Neural cell (in vitro differentiated cells): ENCODE measurements around the gene KCNIP4. TPM values are rescaled to one million over a fixed set of nuclear protein-coding genes. Genes with fewer than 3 reads are reported as not detected.

Source experiments
- H2AFZ ChIP-seq: fragments of 200-600, 300-800 bp; sonication (generic), shearing (Covaris generic); 2 replicates; pipeline ENCODE4 v1.6.0; 2014; ENCODE audit warnings: low read depth, mild to moderate bottlenecking, antibody characterized with exemption, low read length, moderate library complexity
- H3F3A ChIP-seq: fragments of 200-600 bp; shearing (Covaris generic); 2 replicates; pipeline ENCODE4 v1.6.1; 2016; ENCODE audit warnings: mild to moderate bottlenecking, moderate library complexity, mixed read lengths, antibody characterized with exemption, low read length; ENCODE audit not compliant: insufficient read depth, poor library complexity, severe bottlenecking
- H3K27ac ChIP-seq: fragments of 200-600, 300-800 bp; sonication (generic), shearing (Covaris generic); 2 replicates; pipeline ENCODE4 v1.5.1; 2014; ENCODE audit warnings: mild to moderate bottlenecking, low read length, moderate library complexity
- H3K27me3 ChIP-seq: fragments of 300-800, 200-600 bp; sonication (generic), shearing (Covaris generic); 2 replicates; pipeline ENCODE4 v1.6.0; 2014; ENCODE audit warnings: mild to moderate bottlenecking, low read depth, low read length, moderate library complexity; ENCODE audit not compliant: insufficient read depth
- H3K36me3 ChIP-seq: fragments of 300-800, 200-600 bp; sonication (generic), shearing (Covaris generic); 2 replicates; pipeline ENCODE4 v1.5.1; 2014; ENCODE audit warnings: mild to moderate bottlenecking, antibody characterized with exemption, low read length, moderate library complexity; ENCODE audit not compliant: insufficient read depth
- H3K4me2 ChIP-seq: fragments of 300-800, 200-600 bp; sonication (generic), shearing (Covaris generic); 2 replicates; pipeline ENCODE4 v1.6.0; 2014; ENCODE audit warnings: mild to moderate bottlenecking, low read length
- H3K4me3 ChIP-seq: fragments of 300-800, 200-600 bp; sonication (generic), shearing (Covaris generic); 2 replicates; pipeline ENCODE4 v1.5.1; 2014; ENCODE audit warnings: mild to moderate bottlenecking, low read length, moderate library complexity
- H3K79me2 ChIP-seq: fragments of 200-600 bp; shearing (Covaris generic); replicated peaks from 2 replicates; pipeline ENCODE4 v1.6.0; 2014; ENCODE audit warnings: mild to moderate bottlenecking, low read length, moderate library complexity; ENCODE audit not compliant: insufficient read depth
- H3K9ac ChIP-seq: fragments of 300-800, 200-600 bp; sonication (generic), shearing (Covaris generic); 2 replicates; pipeline ENCODE4 v1.6.1; 2016; ENCODE audit warnings: mild to moderate bottlenecking, low read length, mixed read lengths
- H3K9me2 ChIP-seq: fragments of 200-600 bp; shearing (Covaris generic); 2 replicates; pipeline ENCODE4 v1.6.1; 2016; ENCODE audit warnings: mild to moderate bottlenecking, low read length, mixed read lengths; ENCODE audit not compliant: insufficient read depth
- H3K9me3 ChIP-seq: fragments of 200-600, 300-800 bp; sonication (generic), shearing (Covaris generic); 2 replicates; pipeline ENCODE4 v1.6.1; 2016; ENCODE audit warnings: mild to moderate bottlenecking, mixed run types, low read length, moderate library complexity, mixed read lengths
- H4K20me1 ChIP-seq: fragments of 200-600 bp; shearing (Covaris generic); 2 replicates; pipeline ENCODE4 v1.6.1; 2016; ENCODE audit warnings: mild to moderate bottlenecking, mixed run types; ENCODE audit not compliant: insufficient read depth
- CTCF ChIP-seq: fragments of 450-650 bp; IDR thresholded peaks from 2 replicates; pipeline ENCODE4 v1.5.1; 2014; ENCODE audit warnings: antibody characterized with exemption, mild to moderate bottlenecking, moderate library complexity; ENCODE audit not compliant: poor library complexity, severe bottlenecking
- EP300 ChIP-seq: fragments of 450-650 bp; conservative IDR thresholded peaks from 2 replicates; pipeline ENCODE4 v1.6.1; 2014; ENCODE audit warnings: antibody characterized with exemption, mild to moderate bottlenecking, moderate library complexity; ENCODE audit not compliant: poor library complexity, severe bottlenecking
- EZH2 ChIP-seq: fragments of 200-600, 300-800 bp; shearing (Covaris generic), sonication (generic); IDR thresholded peaks from 2 replicates; pipeline ENCODE4 v1.6.1; 2014; ENCODE audit warnings: antibody characterized with exemption, low read length, borderline replicate concordance, mild to moderate bottlenecking; ENCODE audit not compliant: insufficient read depth, poor library complexity, severe bottlenecking
- MXI1 ChIP-seq: fragments of 450-650 bp; conservative IDR thresholded peaks from 2 replicates; pipeline ENCODE4 v1.6.1; 2014; ENCODE audit warnings: antibody characterized with exemption, mild to moderate bottlenecking; ENCODE audit not compliant: poor library complexity, severe bottlenecking
- POLR2AphosphoS5 ChIP-seq: IDR thresholded peaks from 2 replicates; pipeline ENCODE4 v1.6.1; 2012
- RAD21 ChIP-seq: fragments of 450-650 bp; conservative IDR thresholded peaks from 2 replicates; pipeline ENCODE4 v1.6.1; 2014; ENCODE audit warnings: antibody characterized with exemption, mild to moderate bottlenecking, moderate library complexity
- REST ChIP-seq: IDR thresholded peaks from 2 replicates; pipeline ENCODE4 v1.6.1; 2012; ENCODE audit warnings: borderline replicate concordance
- SMC3 ChIP-seq: fragments of 450-650 bp; conservative IDR thresholded peaks from 2 replicates; pipeline ENCODE4 v1.6.1; 2014; ENCODE audit warnings: antibody characterized with exemption, mild to moderate bottlenecking, moderate library complexity; ENCODE audit not compliant: poor library complexity
- TAF1 ChIP-seq: IDR thresholded peaks from 2 replicates; pipeline ENCODE4 v1.6.1; 2012; ENCODE audit warnings: low read depth
- polyA plus RNA-seq: library from polyadenylated mRNA; depleted of rRNA; stranded (reverse); fragments of >200 nt; gene quantifications from 2 replicates; pipeline ENCODE4 v1.2.3, GENCODE V29; 2014

Gene KCNIP4
- polyA plus RNA-seq, 1 donor from 2014 or later = 22.8 TPM

GRCh38 chr4:21752616-21753015 lies 196.0 kb downstream of the KCNIP4 start:
- H2AFZ ChIP-seq = no peak overlapping the region
- no peaks in the 10 kb centered on the region for H3K9me3 ChIP-seq
- no peaks in the 10 kb centered on the region for H3K79me2 ChIP-seq
- TF ChIP-seq POLR2AphosphoS5 (no peak), TAF1 (no peak), CTCF (no peak), EZH2 (no peak), SMC3 (no peak), EP300 (no peak), RAD21 (no peak), MXI1 (no peak), REST (no peak)
- no peak overlapping the region for H3K27ac ChIP-seq
- H3F3A ChIP-seq = no peaks in the 10 kb centered on the region
- H3K36me3 ChIP-seq = no peaks in the 10 kb centered on the region
- H3K4me2 ChIP-seq = no peak overlapping the region
- no peak overlapping the region for H3K4me3 ChIP-seq
- no peaks in the 10 kb centered on the region for H3K9me2 ChIP-seq
- no peaks in the 10 kb centered on the region for H4K20me1 ChIP-seq
- H3K27me3 ChIP-seq = no peaks in the 10 kb centered on the region
- H3K9ac ChIP-seq = no peak overlapping the region

GRCh38 chr4:21749924-21750323 lies 198.6 kb downstream of the KCNIP4 start:
- H3K4me3 ChIP-seq = no peak overlapping the region
- no peak overlapping the region for H3K9ac ChIP-seq
- no peaks in the 10 kb centered on the region for H3K9me2 ChIP-seq
- TF ChIP-seq MXI1 = no peak
- no peak for TF ChIP-seq RAD21
- TF ChIP-seq TAF1 = no peak
- no peak for TF ChIP-seq REST
- TF ChIP-seq CTCF = no peak
- no peak for TF ChIP-seq POLR2AphosphoS5
- TF ChIP-seq EZH2 = no peak
- TF ChIP-seq EP300 = no peak
- TF ChIP-seq SMC3 = no peak
- no peak overlapping the region for H3K27ac ChIP-seq
- H3K27me3 ChIP-seq = no peaks in the 10 kb centered on the region
- no peaks in the 10 kb centered on the region for H4K20me1 ChIP-seq
- no peaks in the 10 kb centered on the region for H3K36me3 ChIP-seq
- no peaks in the 10 kb centered on the region for H3F3A ChIP-seq
- H3K4me2 ChIP-seq = no peak overlapping the region
- H3K79me2 ChIP-seq = no peaks in the 10 kb centered on the region
- no peaks in the 10 kb centered on the region for H3K9me3 ChIP-seq
- H2AFZ ChIP-seq = no peak overlapping the region
